NCI-H460 (cell line): ENCODE measurements around the gene PACS1. TPM values are rescaled to one million over a fixed set of nuclear protein-coding genes. Genes with fewer than 3 reads are reported as not detected.

Source experiments
- DNase-seq: peaks from one replicate; pipeline ENCODE4 v3.0.0-alpha.2; 2016; ENCODE audit warnings: low read depth; ENCODE audit errors: extremely low read depth
- total RNA-seq: library from RNA; depleted of rRNA; stranded (reverse); fragments of >200 nt; shearing (Covaris generic); gene quantifications from 2 replicates; pipeline ENCODE4 v1.2.3, GENCODE V29; 2014

Gene PACS1
- total RNA-seq, 1 experiment from 2014 or later, result 10.3 TPM

DNA sequence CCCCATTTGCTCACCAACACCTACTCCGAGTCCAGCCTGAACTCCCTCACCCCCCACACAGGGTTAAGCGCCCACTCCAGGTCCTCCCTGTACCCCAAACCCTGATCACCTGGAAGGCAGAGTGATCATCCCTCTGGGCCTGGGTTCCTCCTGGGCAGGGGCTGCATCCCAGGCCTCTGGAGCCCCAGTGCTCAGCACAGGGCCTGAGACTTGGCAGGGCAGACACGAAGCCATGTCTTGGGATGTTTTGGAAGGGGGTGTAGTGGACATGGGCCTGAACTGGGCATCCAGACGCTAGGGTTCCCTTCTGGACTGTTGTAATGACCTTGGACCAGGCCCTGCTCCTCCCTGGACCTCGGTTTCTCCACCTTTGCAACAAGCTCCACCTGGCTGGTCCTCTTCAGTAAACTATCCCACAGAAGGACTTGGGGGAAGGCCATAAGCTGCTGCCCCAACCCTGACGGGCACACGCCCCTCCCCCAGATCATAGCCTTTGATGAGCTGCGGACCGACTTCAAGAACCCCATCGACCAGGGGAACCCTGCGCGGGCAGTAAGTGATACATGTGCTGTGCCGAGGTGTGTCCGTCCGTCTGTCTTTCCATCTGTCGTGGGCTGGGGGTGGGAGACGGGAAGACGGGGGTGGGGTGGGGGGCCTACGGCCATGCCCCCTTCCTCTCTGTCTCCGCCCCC, 211.8 kb downstream of the PACS1 start:
- DNase-seq, result no peak

DNA sequence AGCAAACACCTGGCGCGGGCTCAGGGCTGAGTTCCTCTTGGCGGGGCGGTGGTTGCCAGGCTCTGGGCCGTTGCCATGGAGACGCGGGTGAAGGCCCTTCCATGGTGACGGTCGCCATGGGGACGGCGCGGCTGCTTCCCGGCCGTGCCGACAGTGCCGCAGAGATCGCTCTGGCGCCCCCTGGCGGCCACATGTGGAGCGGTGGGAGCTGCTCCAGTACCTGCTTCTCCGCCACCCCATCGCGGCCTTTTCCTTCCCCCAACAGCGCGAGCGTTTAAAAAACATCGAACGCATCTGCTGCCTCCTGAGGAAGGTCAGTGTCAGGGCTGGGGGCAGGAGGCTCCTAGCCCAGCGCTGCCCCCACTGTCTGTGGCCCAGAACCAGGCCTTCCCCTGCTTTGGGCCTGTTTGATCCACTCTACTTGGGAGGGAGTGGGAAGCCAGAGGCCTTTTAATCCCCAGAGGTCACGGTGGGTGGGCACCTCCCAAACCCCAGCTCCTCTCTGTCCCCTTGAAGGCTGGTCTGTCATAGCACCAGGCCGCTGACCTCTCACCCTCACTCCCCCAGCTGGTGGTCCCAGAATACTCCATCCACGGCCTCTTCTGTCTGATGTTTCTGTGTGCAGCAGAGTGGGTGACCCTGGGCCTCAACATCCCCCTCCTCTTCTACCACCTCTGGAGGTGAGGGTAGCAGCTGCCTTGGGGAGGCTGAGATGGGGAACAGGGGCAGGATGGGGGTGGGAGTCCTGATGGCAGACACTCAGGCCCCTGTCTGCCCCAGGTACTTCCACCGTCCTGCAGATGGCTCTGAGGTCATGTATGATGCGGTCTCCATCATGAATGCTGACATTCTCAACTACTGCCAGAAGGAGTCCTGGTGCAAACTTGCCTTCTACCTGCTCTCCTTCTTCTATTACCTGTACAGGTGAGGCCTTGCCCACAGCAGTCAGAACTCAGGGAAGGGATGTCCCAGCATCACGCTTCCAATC, 212.7 kb downstream of the PACS1 start:
- DNase-seq, result peak; percentile 83

DNA sequence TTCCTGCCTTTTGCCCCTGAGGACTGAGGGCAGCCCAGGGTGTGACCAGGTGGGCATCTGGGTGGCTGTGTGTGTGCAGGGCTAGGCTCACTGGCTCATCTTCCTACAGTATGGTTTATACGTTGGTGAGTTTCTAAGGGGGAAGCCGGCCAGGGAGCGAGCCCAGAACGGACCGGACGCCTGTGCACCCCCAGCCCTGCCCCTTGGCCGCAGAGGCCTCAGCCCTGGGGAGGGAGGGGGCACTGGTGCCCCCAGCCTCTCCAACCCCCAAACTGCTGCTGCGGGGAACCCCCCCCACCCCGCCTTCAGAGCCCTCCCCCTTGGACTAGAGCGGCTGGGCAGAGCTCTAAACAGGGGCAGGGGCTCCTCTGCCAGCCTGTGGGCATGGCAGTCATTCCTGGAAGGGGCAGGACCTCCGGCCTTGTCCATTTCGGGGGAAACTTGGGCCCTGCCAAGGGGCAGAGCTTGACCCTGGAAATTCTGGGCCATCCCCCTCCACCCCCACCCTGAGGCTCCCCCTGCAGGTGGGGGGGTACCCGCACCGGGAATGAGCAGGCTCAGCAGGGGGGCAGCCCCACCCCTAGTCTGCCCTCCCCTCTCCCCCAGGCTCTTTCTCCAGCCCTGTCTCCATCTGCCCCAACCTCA, 213.5 kb downstream of the PACS1 start:
- DNase-seq, result no peak

DNA sequence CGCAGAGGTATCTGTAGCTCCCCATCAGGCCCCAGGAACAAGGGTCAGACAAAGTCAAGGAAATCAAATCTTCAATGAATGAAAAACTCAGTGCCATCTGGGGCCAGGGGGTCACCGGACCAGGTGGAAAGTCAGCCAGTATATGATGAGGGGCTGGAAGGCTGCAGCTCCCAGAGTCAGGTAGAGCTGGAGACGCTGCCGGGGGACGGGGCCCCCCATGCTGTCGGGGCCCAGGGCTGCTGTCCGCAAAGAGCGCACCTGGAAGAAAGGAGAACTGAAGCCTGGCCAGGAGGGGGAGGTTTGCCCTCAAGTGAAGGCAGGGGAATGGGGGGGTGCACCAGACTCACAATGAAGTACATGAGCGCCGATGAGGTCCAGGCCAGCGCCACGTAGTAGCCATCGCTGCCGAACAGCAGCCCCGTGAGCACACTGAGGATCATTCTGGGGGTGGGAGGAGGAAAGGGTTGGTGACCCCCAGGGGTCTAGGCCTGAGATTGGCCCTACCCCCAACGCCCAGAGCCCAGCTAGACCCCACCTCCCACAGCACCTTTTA, 214.5 kb downstream of the PACS1 start:
- DNase-seq, result no peak

DNA sequence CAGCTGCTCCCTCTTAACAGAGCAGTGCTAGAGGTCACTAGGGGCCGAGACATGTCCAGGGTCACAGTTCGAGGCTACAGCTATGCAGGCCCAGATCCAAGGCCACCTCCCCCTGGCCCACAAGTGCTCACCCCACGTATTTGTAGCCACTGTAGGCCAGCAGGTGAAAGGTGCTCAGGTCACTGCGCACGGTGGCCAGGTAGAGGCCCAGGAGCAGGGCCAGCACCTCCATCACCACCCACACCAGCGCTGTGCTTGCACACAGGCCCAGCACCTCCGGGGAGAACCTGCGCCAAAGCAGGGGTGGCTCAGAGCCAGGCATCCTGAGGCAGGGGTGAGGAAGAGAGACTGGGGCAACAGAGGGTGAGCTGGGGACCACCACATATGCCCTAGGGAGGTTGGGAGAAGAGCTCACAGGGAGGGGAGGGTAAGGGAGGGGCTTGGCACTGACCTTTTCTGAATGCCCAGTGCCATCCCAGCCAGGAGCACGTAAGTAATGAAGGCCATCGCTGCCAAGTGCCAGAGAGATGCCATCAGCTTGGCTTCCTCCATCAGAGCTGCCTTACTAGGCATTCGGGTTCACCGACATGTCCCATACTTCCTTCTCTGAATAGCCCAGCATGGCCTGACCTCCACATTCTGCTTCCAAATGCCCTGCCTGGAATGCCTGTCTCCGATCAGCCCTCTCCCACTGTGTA, 215.3 kb downstream of the PACS1 start:
- DNase-seq, result no peak

DNA sequence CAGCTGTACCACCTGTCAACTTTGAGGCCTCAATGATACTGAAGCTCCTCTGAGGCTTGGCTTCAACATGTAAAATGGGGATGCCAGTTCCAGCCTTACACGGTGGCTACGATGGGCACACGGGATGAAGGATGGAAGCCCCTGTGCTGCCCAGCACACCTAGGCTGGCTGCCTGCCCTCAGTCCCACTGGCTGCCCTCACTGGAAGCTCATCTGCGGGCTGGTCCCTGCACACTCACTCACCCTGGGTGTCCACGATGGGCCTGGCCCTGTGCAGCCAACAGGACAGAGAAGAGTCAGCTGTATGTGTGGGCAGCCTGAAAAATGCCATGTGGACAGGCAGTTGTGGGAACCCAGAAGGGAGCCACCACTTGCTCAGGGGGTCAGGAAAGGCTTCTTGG, 216.6 kb downstream of the PACS1 start:
- no peak for DNase-seq

DNA sequence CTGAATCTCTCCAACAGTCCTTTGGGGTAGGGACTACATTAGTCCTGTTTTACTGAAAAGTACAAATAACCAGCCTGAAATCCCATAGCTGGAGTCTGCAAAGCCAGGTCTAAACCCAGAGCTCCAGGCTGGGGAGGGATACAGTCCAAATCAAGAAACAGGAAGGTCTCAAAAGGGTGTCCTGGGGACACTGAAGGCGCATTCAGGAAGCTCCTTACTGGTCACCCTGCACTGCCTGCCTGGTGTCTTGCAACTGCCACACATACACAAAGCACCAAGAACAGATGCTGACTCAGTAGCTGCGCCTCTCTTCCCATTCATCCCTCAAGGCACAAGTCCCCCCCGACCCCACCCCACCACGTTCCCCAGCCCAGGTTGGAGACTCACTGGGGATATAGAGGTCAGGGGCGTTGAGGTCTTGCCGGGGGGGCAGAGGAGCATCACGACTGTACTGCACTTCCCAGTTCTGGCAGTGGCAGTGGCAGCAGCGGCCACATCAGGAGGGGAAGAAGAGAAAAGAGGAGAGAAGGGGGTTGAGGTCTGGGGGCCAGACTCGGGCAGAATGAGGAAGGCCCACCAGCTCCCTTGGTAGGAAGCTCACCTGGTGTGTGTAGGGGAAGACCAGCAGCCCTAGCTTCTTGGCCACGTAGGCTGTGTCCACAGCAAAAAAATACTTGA, 217.3 kb downstream of the PACS1 start:
- no peak for DNase-seq

DNA sequence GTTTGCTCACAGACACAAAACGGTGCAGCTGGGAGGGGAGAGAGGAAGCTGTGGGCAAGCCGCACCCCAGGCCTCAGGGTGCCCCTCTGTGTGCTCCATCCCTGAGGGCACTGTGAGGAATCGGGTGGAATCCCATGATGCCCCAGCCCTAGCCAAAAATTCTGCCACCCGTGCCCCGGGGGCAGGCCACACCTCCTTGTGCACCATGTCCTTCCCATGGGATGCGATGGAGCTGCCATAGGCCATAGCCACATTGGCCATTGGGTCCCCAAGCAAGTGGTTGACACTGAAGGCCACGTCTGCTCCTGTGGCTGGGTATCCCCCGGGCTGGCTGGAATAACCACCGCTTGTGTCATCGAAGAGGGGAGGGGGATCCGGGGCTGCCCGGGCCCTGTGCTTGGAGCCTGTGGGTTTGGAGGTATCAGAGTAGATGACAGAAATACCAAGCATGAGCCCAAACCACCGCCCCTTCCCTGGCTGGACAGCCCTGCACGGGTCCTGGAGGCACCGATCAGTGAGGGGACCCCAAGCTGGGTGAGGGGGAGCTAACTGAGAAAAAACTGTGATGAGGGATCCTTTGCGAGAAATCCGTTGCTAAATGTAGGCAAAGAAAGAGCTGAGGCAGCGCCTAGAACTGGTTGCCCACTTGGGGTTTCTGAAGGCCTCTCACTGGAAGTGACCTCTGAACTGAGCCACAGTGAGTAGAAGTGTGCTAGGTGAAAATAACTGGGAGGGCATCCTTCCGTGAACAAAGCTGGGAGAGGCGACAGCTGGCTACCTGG, 218.0 kb downstream of the PACS1 start:
- no peak for DNase-seq

DNA sequence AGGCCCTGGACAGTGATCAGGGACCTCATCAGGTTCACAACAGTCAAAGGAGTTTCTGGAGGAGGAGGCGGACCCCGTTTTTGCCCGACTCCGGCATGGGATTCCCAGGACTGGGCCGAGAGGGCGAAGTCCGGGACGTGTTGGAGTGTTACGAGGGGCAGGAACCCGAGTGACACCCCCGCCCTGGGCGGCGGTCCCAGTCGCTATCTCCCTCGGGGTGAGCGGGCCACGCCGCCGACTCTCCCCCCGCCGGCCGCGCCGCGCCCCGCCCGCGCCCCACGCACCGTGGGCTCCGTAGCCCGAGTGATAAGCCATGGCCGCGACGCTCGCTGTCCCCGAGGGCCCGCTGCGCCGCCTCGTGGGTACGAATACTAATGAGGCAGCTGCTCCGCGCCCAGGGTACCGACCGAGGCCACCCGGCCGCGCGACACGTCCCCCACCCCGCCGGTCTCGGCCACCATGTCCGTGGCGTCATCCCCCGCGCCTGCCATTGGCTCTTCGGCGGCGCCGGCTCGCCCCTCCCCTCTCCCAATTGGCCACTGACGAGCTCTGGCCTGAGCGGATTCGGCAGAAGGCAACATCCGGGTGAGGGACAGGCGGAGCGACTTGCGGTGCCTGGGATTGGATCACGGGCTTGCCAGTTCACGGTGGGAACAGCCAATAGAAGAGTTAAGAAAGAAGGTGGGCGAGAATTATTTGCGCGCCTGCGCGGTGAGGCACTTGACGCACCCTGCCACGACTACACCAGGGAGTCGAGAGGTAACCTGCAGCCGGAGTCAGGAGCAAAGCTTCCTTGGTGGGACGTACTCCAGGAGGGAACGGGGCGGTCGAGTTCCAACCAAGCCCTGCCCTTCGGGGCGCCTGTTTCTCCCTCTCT, 218.8 kb downstream of the PACS1 start, which contains the start of gene YIF1A:
Gene YIF1A, minus strand, starts transcription at position 473 of the 877 bp plus-strand sequence. Its CDS starts 158 bp downstream, at position 315.
- DNase-seq, result peak; percentile 97

DNA sequence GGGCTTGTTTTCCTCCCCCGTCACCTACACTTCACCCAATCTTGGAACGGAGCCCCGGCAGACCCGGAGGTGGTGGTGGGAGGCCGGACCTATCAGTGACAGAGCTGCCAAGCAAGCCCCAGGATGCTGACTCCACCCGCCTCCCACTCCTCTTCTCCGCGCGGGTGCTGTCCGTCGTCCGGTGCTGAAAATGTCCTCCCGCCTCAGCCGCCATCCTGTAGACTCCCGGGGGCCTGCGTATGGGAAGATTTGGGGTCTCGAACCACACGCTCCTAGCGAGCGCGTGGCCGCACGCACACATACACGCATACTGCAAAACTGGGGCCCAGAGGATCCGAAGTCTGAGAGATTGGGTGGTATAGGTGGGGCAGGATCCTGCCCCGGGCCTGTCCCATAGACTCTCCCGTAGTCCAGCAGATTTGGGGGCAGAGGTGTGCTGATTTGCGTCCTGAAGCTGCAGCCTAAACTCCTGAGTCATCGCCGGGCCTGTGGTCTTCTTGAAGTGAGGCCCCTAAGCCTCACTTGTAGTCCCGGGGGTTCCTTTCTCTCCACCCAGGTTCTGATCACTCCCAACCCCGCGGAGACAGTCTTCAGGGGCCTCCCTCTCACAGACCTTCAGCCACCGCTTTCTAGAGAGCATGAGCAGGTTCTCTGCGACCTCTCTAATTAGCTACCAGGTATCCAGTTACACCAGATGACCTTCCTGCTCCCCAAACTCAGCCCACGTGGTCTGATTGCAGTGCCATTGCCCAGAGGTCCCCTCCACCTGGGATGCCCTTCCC, 219.7 kb downstream of the PACS1 start:
- DNase-seq, result peak; percentile 40

DNA sequence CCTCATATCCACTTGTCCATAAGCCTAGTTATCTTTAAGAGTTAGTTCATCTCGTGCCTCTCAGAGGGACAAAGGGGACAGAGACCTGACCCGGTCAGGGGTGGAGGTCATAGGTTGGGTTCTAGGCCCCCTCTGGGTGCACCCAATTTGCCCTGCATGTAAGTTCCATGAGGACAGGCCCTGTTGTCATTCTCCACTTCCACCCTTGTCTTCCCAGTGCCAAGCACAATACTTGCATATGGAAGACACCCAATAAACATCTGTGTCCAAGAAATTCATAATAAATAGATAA, 220.2 kb downstream of the PACS1 start:
- DNase-seq, result no peak

DNA sequence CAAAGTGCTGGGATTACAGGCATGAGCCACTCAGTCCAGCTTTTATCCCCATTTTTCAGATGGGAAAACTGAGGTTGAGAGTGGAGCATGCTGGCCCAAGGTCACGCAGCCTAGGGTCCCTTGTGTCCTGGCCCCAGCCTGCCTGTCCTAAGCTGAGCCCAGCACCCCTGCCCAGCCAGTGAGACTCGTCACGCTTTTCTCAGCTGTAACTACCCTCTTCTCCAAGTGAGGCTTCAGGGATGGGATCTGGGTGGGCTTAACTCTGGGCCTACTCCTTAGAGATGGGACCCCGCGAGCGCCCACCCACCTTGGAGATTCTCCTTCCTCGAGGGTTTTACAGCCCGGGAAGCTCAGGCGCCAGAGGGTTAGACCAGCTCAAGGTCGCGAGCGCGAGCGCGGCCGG, 221.2 kb downstream of the PACS1 start:
- DNase-seq, result no peak

DNA sequence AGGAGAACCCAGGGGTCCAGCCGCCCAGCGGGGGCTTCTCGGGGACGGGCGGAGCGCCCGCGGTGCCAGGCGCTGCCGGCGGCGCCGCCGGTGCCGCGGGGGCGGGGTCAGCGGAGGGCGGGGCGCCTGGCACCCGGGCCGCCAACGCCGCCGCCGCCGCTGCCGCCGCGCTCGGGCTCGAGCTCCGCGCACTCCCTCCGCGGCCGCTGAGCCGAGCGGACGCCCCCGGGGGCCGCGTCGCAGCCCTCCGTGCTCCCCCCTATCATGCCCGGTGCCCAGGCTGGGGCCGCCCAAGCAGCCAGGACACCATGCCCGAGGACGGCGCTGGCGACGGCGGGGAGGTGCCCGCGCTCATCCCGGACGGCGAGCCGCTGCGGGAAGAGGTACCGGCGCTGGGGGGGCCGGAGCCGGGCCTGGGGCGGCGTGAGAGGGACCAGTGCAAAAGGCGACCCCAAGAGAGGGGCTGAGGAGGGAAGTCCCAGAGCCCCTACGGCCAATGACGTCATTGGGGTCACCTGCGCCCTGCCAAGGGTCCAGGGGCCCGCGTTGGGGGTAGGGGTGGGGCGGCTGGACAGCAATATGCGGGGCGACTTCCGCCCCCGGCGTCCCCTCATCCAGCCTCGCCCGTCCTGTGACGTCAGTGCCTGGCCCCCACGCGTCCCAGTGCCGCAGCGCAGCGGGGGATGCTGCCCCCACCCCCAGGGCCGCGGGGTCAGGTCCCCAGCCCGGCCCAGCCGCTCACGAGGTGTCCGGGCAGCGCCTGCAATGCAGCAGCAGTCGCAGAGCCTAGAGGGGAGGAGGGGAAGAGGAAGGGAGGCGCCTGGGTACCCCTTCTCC, 221.9 kb downstream of the PACS1 start, which contains the start of gene TMEM151A:
Gene TMEM151A, plus strand, starts transcription at position 189 of the 837 bp plus-strand sequence. Its CDS starts 120 bp downstream, at position 309.
- no peak for DNase-seq

DNA sequence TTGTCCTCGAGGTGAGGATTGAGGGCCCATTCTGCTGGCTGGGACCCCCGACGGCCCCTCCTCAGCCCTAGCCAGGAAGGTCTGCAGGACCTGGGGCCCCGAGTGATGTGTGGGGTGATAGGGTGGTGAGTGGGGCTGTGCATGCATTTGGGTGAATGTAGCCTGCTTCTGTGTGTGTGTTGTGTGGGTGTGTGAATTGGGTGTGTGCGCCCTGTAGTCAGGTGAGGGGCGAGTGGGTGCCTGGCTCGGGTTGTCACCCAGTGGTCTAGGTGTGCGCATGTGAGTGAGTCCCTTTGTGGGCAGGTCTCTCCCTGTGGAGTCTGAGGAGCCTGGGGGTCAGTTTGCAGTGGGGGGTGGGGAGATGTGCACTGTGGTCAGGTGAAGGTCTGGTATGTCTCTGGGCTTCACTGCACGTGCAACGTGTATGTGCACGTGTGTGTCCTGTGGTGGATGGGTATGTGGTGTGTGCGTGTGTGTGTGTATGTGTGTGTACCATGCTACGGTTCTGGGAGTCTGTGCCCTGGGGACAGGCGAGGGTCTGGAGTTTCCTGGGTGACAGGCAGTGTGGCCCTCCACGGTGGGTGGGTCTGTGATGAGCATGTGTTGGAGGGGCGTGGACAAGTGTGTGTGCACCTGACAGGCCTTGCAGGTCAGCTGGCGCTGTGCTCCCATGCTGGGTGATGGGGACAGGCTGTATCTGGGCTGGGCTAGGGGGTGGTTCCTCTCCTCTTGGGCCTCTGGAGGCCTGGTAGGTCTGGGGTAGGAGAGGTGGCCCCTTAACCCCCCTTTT, 222.7 kb downstream of the PACS1 start:
- DNase-seq, result no peak

DNA sequence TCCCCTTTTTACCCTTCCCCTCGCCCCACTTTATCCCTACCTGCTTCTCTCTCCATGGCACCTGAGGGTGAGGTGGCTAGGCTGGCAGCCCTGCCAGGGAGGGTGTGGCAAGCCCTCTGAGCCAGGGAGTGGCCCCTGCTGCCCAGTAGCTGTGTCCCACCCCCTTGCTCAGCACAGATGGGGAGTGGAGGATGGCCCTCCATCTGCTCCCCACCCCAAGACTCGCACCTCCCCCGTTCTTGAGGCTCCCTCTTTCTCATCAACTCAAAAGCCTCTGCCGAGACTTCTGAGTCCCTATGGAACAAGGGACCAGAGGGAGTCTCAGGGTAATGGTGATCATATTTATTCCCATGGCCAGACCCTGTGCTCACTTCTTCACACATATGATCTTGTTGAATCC, 223.3 kb downstream of the PACS1 start:
- DNase-seq, result no peak
